Measurements from ENCODE around the gene ADI1.
"Not testable (repeated sequence)": the region's sequence is repeated elsewhere in the genome, so short reads cannot be mapped to it uniquely, and the experiment has no call there.

Gene ADI1

GRCh38 chr2:3449086-3449485, 70.2 kb downstream of the ADI1 start:
- no peak overlapping the region for H3K27ac ChIP-seq (ENCODE audit: low read length)
- no peaks in the 10 kb centered on the region for H3K27me3 ChIP-seq (replicated peaks; ENCODE audit: insufficient read depth, low read length)
- H2AFZ ChIP-seq (ENCODE audit: low read length): no peak overlapping the region
- H3F3A ChIP-seq (ENCODE audit: insufficient read depth, low read length): no peaks in the 10 kb centered on the region
- TF ChIP-seq CTCF (IDR thresholded peaks at IDR 0.05; ENCODE audit: low read length): no peak
- TF ChIP-seq EZH2phosphoT487 (IDR thresholded peaks at IDR 0.05; ENCODE audit: low read length): no peak
- no peak for TF ChIP-seq EZH2 (optimal IDR thresholded peaks at IDR 0.05; ENCODE audit: low read depth, low read length)
- H3K9ac ChIP-seq (ENCODE audit: low read length): no peak overlapping the region
- H4K20me1 ChIP-seq (ENCODE audit: insufficient read depth, low read length): no peaks in the 10 kb centered on the region
- H3K4me2 ChIP-seq (ENCODE audit: low read depth, low read length): no peak overlapping the region
- H3K9me3 ChIP-seq (replicated peaks; ENCODE audit: insufficient read depth, low read length): no peaks in the 10 kb centered on the region
- no peaks in the 10 kb centered on the region for H3K79me2 ChIP-seq (ENCODE audit: low read length)
- H3K4me3 ChIP-seq (ENCODE audit: low read length): no peak overlapping the region
- no peaks in the 10 kb centered on the region for H3K9me2 ChIP-seq (replicated peaks; ENCODE audit: insufficient read depth, low read length)
- no peaks in the 10 kb centered on the region for H3K4me1 ChIP-seq (ENCODE audit: low read length)
- DNase-seq: no peak
- no peaks in the 10 kb centered on the region for H3K36me3 ChIP-seq (replicated peaks; ENCODE audit: insufficient read depth, low read length)

GRCh38 chr2:3448441-3448911, 70.9 kb downstream of the ADI1 start:
- not testable (repeated sequence) for H3F3A ChIP-seq (ENCODE audit: insufficient read depth, low read length); H3K9me3 ChIP-seq (replicated peaks; ENCODE audit: insufficient read depth, low read length); H3K27me3 ChIP-seq (replicated peaks; ENCODE audit: insufficient read depth, low read length); H2AFZ ChIP-seq (ENCODE audit: low read length); H3K36me3 ChIP-seq (replicated peaks; ENCODE audit: insufficient read depth, low read length); H4K20me1 ChIP-seq (ENCODE audit: insufficient read depth, low read length); H3K9me2 ChIP-seq (replicated peaks; ENCODE audit: insufficient read depth, low read length); H3K4me1 ChIP-seq (ENCODE audit: low read length); H3K9ac ChIP-seq (ENCODE audit: low read length); H3K27ac ChIP-seq (ENCODE audit: low read length); H3K79me2 ChIP-seq (ENCODE audit: low read length); DNase-seq; H3K4me2 ChIP-seq (ENCODE audit: low read depth, low read length); H3K4me3 ChIP-seq (ENCODE audit: low read length)

- H3K9ac ChIP-seq (ENCODE audit: low read length): no peak overlapping the region
- no peak overlapping the region for H3K27ac ChIP-seq (ENCODE audit: low read length)
- H3K9me3 ChIP-seq (replicated peaks; ENCODE audit: insufficient read depth, low read length): no peaks in the 10 kb centered on the region
- no peak overlapping the region for H2AFZ ChIP-seq (ENCODE audit: low read length)
- no peaks in the 10 kb centered on the region for H3K9me2 ChIP-seq (replicated peaks; ENCODE audit: insufficient read depth, low read length)
- no peaks in the 10 kb centered on the region for H3K79me2 ChIP-seq (ENCODE audit: low read length)
- no peak for TF ChIP-seq EZH2 (optimal IDR thresholded peaks at IDR 0.05; ENCODE audit: low read depth, low read length)
- TF ChIP-seq CTCF (IDR thresholded peaks at IDR 0.05; ENCODE audit: low read length): no peak
- no peak for TF ChIP-seq EZH2phosphoT487 (IDR thresholded peaks at IDR 0.05; ENCODE audit: low read length)
- no peak for DNase-seq
- H3F3A ChIP-seq (ENCODE audit: insufficient read depth, low read length): no peaks in the 10 kb centered on the region
- H3K4me2 ChIP-seq (ENCODE audit: low read depth, low read length): no peak overlapping the region
- no peaks in the 10 kb centered on the region for H4K20me1 ChIP-seq (ENCODE audit: insufficient read depth, low read length)
- no peaks in the 10 kb centered on the region for H3K36me3 ChIP-seq (replicated peaks; ENCODE audit: insufficient read depth, low read length)
- no peak overlapping the region for H3K4me3 ChIP-seq (ENCODE audit: low read length)
- H3K4me1 ChIP-seq (ENCODE audit: low read length): no peaks in the 10 kb centered on the region
- H3K27me3 ChIP-seq (replicated peaks; ENCODE audit: insufficient read depth, low read length): no peaks in the 10 kb centered on the region
Measured at GRCh38 chr2:3447789-3448317, 71.5 kb downstream of the ADI1 start.

Data from MM.1S (cell line).